HepG2 (cell line): ENCODE measurements around the gene NPW. TPM values are rescaled to one million over a fixed set of nuclear protein-coding genes. Genes with fewer than 3 reads are reported as not detected.

Experiments
- ATF6 ChIP-seq: sonication (generic); formaldehyde crosslinking; conservative IDR thresholded peaks from 2 replicates; pipeline ENCODE4 v1.4.0; 2020; ENCODE audit warnings: missing genetic modification reagents
- DPF2 ChIP-seq: sonication (generic); formaldehyde crosslinking; IDR thresholded peaks from 2 replicates; pipeline ENCODE4 v1.4.0; 2020; ENCODE audit warnings: mild to moderate bottlenecking, low read depth, missing genetic modification reagents, borderline replicate concordance
- E2F2 ChIP-seq: sonication (generic); formaldehyde crosslinking; IDR thresholded peaks from 2 replicates; pipeline ENCODE4 v1.4.0; 2020; ENCODE audit warnings: missing genetic modification reagents, borderline replicate concordance
- IRX3 ChIP-seq: sonication (generic); formaldehyde crosslinking; IDR thresholded peaks from 2 replicates; pipeline ENCODE4 v1.8.1; 2023; ENCODE audit warnings: mild to moderate bottlenecking, low read depth, missing genetic modification reagents, borderline replicate concordance
- MLLT10 ChIP-seq: sonication (generic); formaldehyde crosslinking; IDR thresholded peaks from 2 replicates; pipeline ENCODE4 v1.4.0; 2020; ENCODE audit warnings: missing genetic modification reagents
- NFIC ChIP-seq: IDR thresholded peaks from 2 replicates; pipeline ENCODE4 v1.6.1; 2012; ENCODE audit warnings: mild to moderate bottlenecking, low read length, inconsistent platforms
- NR2F2 ChIP-seq: IDR thresholded peaks from 2 replicates; pipeline ENCODE4 v1.6.1; 2012; ENCODE audit warnings: low read depth, inconsistent platforms, borderline replicate concordance
- PRDM10 ChIP-seq: sonication (generic); formaldehyde crosslinking; IDR thresholded peaks from 2 replicates; pipeline ENCODE4 v1.4.0; 2020; ENCODE audit warnings: low read depth, missing genetic modification reagents
- ZBTB7B ChIP-seq: sonication (generic); formaldehyde crosslinking; IDR thresholded peaks from 2 replicates; pipeline ENCODE4 v1.4.0; 2020; ENCODE audit warnings: missing genetic modification reagents
- ZNF350 ChIP-seq: sonication (generic); formaldehyde crosslinking; IDR thresholded peaks from 2 replicates; pipeline ENCODE4 v1.4.0; 2020; ENCODE audit warnings: mild to moderate bottlenecking, low read depth, missing genetic modification reagents, borderline replicate concordance
- ZNF605 ChIP-seq: sonication (generic); formaldehyde crosslinking; IDR thresholded peaks from 2 replicates; pipeline ENCODE4 v1.8.0; 2022; ENCODE audit warnings: mild to moderate bottlenecking, missing genetic modification reagents
- ZNF737 ChIP-seq: sonication (generic); formaldehyde crosslinking; IDR thresholded peaks from 2 replicates; pipeline ENCODE4 v1.5.0; 2020; ENCODE audit warnings: missing genetic modification reagents, mild to moderate bottlenecking, borderline replicate concordance
- polyA plus RNA-seq, 8 experiments: library from polyadenylated mRNA; depleted of rRNA in 3 of 8; stranded (reverse) in 7 of 8; unstranded in 1 of 8; fragments of >200 nt; fragmentation: Illumina TruSeq in 4 of 8; extraction: Trizol in 4 of 8; gene quantifications; 2 replicates each; pipeline versions ENCODE4 v1.2.1 to v1.2.3, GENCODE V29; 2011 to 2016; ENCODE audit warnings: low read depth in 4 of 8, missing spikeins in 1 of 8, mixed read lengths in 1 of 8; ENCODE audit not compliant: insufficient read depth in 1 of 8
- total RNA-seq, 5 experiments: library from RNA; depleted of rRNA; stranded (reverse); fragments of >200 nt; fragmentation: Illumina TruSeq; extraction: Trizol; gene quantifications; 2 replicates each; pipeline ENCODE4 v1.2.3, GENCODE V29; 2016; ENCODE audit warnings: low read depth in 1 of 5
- TF ChIP-seq, protein P1 (sequence below): conservative IDR thresholded peaks from 2 replicates; pipeline ENCODE4 v1.6.1; 2018; ENCODE audit warnings: missing genetic modification reagents
- TF ChIP-seq, protein P2 (sequence below): sonication (generic); formaldehyde crosslinking; IDR thresholded peaks from 2 replicates; pipeline ENCODE4 v1.4.0; 2020; ENCODE audit warnings: low read depth, mild to moderate bottlenecking, missing genetic modification reagents

The NPW gene
- total and polyA plus RNA-seq, 2 of the 13 experiments (the other 11 are each of a cell fraction or from before 2014, with no cell fraction given): 0.24 to 0.97 TPM

GRCh38 chr16:1971796-1972489 is 47.6 kb upstream of the NPW start, which contains the start of gene TBL3 (continued):
- TF ChIP-seq, protein P1, sequence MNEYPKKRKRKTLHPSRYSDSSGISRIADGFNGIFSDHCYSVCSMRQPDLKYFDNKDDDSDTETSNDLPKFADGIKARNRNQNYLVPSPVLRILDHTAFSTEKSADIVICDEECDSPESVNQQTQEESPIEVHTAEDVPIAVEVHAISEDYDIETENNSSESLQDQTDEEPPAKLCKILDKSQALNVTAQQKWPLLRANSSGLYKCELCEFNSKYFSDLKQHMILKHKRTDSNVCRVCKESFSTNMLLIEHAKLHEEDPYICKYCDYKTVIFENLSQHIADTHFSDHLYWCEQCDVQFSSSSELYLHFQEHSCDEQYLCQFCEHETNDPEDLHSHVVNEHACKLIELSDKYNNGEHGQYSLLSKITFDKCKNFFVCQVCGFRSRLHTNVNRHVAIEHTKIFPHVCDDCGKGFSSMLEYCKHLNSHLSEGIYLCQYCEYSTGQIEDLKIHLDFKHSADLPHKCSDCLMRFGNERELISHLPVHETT (CRISPR knock-in tag): peak; percentile 95
- no peak for TF ChIP-seq NFIC
- TF ChIP-seq ZNF350 (CRISPR knock-in tag): peak; percentile 93; the same call in 1 of the 2 replicates
- peak; percentile 73; the same call in 1 of the 2 replicates for TF ChIP-seq ZNF605 (CRISPR knock-in tag)
- TF ChIP-seq MLLT10 (CRISPR knock-in tag): no peak
- TF ChIP-seq NR2F2: peak; percentile 20; the same call in 1 of the 2 replicates
- TF ChIP-seq PRDM10 (CRISPR knock-in tag): peak; percentile 79; the same call in 1 of the 2 replicates
- no peak for TF ChIP-seq DPF2 (CRISPR knock-in tag)
- TF ChIP-seq ATF6 (CRISPR knock-in tag): 0 out of 2 replicates have a peak, but pooled peaks have one; percentile 77
- 0 out of 2 replicates have a peak, but pooled peaks have one; percentile 84 for TF ChIP-seq E2F2
- TF ChIP-seq, protein P2, sequence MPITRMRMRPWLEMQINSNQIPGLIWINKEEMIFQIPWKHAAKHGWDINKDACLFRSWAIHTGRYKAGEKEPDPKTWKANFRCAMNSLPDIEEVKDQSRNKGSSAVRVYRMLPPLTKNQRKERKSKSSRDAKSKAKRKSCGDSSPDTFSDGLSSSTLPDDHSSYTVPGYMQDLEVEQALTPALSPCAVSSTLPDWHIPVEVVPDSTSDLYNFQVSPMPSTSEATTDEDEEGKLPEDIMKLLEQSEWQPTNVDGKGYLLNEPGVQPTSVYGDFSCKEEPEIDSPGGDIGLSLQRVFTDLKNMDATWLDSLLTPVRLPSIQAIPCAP (CRISPR knock-in tag): no peak
- no peak for TF ChIP-seq IRX3 (CRISPR knock-in tag)
- peak; percentile 50; the same call in 1 of the 2 replicates for TF ChIP-seq ZNF737
- peak; percentile 62 for TF ChIP-seq ZBTB7B
